HG03520 (cell line): ENCODE data around the gene TMEM131L.
"Not testable (repeated sequence)": the region's sequence is repeated elsewhere in the genome, so short reads cannot be mapped to it uniquely, and the experiment has no call there.

Experiments
- ATAC-seq: cut with Tn5 transposase; IDR thresholded peaks from one replicate; pipeline ENCODE4 v1.9.1; 2021; ENCODE audit warnings: mild to moderate bottlenecking, moderate library complexity; ENCODE audit not compliant: unreplicated experiment

The TMEM131L gene

DNA sequence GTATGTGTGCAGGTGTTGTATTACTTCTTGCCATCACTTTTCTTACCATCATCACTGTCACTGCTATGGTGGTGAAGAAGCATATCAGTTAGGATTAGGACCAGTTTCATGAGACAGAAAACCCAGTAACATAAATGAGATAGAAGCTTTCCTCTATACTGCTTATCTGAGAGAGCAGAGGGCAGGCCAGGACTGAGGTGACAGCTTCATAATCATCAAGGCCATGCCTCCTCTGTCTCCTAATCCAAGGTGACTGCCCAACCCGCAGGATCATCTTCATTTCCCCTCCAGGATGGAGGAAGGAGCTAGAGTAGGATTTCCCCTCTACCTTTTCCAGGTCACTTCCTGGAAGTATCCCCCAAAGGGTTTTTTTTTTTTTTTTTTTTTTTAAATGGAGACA, 35.4 kb downstream of the TMEM131L start:
- no peak for ATAC-seq

- ATAC-seq, result no peak
Measured at GRCh38 chr4:153502584-153502983, 36.4 kb downstream of the TMEM131L start.

GRCh38 chr4:153506341-153507309, 40.5 kb downstream of the TMEM131L start:
- no peak for ATAC-seq

DNA sequence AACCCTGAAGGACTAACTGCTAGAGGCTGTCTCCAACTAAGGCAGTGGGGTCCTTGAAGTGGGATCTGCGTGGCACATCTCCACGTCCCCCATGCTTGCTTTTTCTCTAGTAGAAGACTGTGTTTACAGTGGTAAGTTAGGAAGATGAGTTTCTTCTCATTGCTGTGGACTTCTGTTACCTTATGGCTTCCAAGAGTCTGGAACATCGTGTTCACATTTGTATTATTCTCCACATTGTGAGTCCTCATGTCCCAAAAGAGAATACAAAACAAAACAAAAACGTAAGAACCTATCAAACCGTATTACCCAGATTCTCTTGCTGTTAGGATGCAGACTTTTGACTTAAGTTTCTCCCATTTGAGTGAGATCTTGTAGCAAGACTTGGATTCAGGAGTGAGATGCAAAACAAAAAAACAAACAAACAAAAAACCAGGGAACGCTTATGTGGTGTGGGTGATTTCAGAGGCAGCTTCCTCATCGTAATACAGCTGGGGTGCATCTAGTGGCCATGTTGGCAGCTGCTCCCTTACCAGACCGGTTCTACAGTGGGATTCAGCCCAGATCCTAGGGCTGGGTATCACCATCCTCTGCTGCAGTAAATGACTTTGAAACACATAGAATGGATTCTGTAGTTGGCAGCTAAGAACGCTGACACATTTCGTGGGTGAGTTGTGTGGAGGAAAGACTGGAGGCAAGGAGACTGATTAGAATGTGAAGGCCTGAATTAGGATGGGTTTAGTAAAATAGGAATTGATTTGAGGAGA, 41.3 kb downstream of the TMEM131L start:
- no peak for ATAC-seq

- not testable (repeated sequence) for ATAC-seq
Measured at GRCh38 chr4:153509212-153509611, 43.1 kb downstream of the TMEM131L start.

DNA sequence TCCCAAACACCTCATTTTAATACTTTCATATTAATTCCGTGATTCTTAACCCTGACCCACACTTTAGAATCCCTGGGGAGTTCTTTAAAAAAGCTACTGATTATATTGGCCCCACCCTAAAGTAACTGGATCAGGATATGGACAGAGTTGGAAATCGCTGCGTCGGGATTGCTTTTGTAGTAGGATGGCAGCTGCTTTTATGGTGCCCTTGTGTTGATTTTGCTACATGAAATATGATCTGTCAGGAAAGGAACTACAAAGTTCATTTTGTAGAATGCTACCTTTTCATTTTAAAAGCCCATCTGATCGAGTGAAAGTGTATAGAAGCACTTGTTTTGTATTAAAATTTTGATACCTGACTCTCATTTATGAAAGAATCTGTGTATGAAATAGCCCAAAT, 43.6 kb downstream of the TMEM131L start:
- ATAC-seq, result no peak

DNA sequence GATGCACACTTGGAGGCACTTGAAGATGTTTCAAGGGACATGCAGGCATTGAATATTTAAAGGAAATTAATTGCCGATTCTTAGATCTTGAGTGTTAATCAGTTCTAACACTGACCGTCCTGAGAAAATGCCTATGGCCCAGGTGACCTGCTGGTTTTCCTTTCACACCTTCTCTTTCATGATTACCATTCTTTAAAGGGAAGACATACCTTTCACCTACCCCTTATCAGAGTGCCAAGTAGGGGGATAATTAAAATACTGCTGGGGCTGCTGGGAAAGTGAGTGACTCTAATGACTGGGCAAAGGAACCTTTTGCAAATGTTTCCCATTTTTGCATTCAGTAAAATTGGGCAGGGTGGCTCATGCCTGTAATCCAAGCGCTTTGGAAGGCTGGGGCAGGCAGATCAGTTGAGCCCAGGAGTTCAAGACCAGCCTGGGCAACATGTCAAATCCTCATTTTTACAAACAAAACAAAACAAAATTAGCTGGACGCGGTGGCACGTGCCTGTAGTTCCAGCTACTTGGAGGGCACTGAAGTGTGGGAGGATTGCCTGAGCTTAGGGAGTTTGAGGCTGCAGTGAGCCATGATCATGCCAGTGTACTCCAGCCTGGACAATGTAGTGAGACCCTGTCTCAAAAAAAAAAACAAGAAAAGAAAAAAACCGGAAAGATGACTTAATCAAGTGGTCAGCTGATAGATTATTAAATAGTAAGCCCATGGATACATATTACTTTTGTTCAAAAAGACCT, 44.3 kb downstream of the TMEM131L start:
- ATAC-seq, result no peak

DNA sequence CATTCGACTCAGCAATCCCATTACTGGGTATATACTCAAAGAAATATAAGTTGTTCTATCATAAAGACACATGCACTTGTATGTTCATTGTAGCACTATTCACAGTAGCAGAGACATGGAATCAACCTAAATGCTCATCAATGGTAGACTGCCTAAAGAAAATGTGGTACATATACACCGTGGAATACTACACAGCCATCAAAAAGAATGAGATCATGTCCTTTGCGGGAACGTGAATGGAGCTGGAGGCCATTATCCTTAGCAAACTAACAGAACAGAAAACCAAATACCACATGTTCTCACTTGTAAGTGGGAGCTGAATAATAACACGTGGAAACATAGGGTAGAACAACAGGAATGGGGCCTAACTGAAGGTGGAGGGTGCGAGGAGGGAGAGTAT, 44.9 kb downstream of the TMEM131L start:
- no peak for ATAC-seq

GRCh38 chr4:153512162-153512852, 46.1 kb downstream of the TMEM131L start:
- ATAC-seq, result no peak

DNA sequence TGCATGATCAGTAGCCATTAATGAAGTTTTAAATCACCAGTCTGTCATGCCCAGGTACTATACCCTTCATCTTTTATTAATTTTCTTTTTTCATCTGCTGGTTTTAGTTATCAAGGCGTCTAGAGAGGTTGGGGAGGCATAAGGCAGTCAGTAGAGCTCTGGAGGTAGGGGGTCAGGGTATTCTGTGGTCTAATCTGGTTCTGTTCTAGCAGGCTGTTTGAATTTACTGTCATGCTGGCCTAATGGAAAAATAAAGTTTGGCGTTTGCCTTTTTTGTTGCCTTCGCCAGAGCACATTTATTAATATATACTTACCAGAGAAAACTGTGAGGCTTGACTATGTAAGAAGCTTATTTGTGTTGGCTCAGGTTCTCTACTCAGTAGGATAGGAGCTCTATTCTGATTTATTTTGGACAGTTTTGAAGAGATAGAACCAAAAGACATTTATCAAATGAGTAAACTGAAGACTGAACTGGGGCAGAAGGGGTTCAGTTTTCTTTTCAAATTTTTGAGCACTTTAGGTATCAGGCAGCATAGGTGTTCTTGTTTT, 46.9 kb downstream of the TMEM131L start:
- no peak for ATAC-seq

DNA sequence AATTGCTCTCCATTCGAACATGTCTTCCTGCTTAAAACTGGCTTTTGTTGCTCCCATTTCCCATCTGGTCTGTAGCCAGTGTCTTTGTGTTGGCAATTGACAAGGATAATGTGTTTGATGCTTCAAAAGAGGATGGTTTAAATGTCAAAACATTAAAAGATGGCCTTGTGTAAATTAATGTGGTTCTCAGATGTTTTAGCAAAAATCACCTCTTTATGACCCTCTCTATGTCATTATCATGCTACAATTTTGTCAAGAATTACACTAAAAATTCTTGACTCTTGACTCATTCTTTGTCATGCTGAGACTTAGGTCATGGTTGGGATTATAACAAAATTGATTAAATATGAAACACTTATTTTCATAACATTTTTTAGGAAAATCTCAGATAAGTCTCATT, 47.4 kb downstream of the TMEM131L start:
- ATAC-seq, result no peak

GRCh38 chr4:153514001-153514526, 47.9 kb downstream of the TMEM131L start:
- ATAC-seq, result no peak

DNA sequence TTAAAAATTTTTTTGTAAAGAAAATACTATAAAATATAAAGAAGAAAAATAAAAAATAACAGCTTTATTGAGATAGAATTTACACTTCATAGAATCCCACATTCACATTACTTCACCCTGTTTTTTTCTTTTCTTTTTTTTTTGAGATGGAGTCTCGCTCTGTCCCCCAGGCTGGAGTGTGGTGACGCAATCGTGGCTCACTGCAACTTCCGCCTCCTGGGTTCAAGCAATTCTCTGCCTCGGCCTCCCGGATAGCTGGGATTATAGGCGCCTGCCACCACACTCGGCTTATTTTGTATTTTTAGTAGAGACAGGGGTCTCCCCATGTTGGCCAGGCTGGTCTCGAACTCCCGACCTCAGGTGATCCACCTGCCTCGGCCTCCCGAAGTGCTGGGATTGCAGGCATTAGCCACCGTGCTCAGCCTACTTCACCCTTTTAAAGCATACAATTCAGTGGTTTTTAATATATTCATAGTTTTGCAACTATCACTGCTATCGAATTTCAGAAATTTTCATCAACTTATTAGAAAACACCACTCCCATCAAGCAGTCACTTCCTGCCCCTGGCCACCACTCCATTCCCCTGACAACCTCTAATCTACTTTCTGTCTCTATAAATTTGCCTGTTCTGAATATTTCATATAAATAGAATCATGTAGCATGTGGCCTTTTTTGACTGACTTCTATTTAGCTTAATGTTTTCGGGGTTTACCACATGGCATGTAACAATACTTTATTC, 48.7 kb downstream of the TMEM131L start:
- ATAC-seq, result no peak

GRCh38 chr4:153517159-153517558, 51.0 kb downstream of the TMEM131L start:
- ATAC-seq, result no peak

DNA sequence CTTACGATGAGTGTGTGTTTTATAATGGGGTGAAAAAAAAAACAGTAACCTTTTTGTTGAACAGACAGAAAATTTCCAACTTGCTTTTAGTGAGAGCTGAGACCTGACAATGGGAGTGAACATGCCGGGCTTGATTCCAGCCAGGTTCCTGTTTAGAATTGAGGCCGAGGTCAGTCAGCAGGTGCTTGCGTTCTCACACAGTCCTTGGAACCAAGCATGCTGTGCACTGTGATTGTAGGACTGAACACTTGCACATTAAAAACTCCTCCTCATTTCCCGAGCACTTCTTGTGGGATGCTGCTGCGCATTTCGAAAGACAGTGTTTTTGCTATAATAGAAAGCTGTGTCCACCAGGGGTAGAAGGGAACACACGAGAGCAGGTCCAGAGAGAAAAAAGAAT, 51.8 kb downstream of the TMEM131L start:
- no peak for ATAC-seq

DNA sequence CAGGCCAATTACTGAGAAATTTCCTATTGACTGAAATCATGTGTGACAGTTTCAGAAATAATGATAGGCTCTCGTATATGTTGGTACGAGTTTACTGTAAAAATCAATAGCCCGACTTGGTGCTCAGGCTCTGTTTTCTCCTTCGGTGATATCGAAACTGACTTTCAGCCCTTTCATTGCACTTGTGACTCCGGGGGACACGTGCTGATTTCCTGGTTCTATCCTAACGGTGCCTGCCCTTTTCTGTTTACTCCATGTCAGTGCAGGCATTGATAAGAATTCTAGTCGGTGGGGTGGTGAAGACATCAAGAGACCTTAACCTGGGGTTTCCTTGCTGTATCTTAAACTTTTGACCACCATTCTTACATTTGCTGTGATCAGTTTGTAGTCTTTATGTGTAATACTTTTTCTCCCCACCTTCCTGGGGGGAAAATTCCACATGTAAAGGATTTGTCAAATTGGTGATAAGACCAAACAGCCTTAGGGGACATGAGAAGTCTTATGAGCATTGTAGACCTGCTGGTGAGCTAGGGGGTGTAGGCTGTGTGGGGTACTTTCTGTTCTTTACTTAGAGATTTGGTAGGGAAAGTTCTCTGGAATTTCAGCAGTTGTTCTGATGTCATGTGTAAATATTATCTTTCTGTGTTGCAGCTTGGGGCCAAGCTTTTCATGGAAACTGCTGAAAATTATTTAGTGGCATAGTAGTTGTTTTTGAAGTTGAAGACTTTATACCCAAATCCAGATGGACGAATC, 52.7 kb downstream of the TMEM131L start:
- no peak for ATAC-seq

GRCh38 chr4:153519687-153520086, 53.5 kb downstream of the TMEM131L start:
- ATAC-seq, result no peak

DNA sequence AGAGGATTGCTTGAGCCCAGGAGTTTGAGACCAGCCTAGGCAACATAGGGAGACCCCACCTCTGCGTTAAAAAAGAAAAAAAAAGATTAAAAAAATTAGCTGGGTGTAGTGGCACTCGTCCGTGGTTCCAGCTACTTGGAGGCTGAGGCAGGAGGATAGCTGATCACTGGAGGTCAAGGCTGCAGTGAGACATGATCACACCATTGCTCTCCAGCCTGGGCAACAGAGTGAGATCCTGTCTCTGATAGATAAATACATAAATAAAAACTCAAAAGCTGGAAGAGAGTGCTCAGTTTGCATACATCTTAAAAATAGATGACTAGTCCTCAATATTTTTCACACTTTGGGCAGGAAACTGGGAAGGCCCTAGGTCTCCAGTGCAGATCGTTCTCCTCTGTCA, 54.1 kb downstream of the TMEM131L start:
- no peak for ATAC-seq
